ENCODE measurements around the gene ST6GAL1.

The ST6GAL1 gene

GRCh38 chr3:187036394-187036793 is 106.1 kb downstream of the ST6GAL1 start:
- TF ChIP-seq CTCF (conservative IDR thresholded peaks at IDR 0.05) (no peak), ZFX (IDR thresholded peaks at IDR 0.05) (no peak)
- no peak overlapping the region for H3K27ac ChIP-seq

- TF ChIP-seq CTCF (conservative IDR thresholded peaks at IDR 0.05) (no peak), ZFX (IDR thresholded peaks at IDR 0.05) (no peak)
- no peak overlapping the region for H3K27ac ChIP-seq
Measured at GRCh38 chr3:187039100-187039722, 108.9 kb downstream of the ST6GAL1 start.

- no peak for TF ChIP-seq ZFX (IDR thresholded peaks at IDR 0.05)
- no peak for TF ChIP-seq CTCF (conservative IDR thresholded peaks at IDR 0.05)
- H3K27ac ChIP-seq, result no peak overlapping the region
Measured at GRCh38 chr3:187039723-187040414, 109.5 kb downstream of the ST6GAL1 start.

- TF ChIP-seq CTCF (conservative IDR thresholded peaks at IDR 0.05), result no peak
- TF ChIP-seq ZFX (IDR thresholded peaks at IDR 0.05), result no peak
- H3K27ac ChIP-seq, result 0 out of 2 replicates have a peak overlapping the region, but pooled peaks have one; percentile 13
Measured at GRCh38 chr3:187040516-187041361, 110.4 kb downstream of the ST6GAL1 start.

GRCh38 chr3:187041362-187042307 is 111.3 kb downstream of the ST6GAL1 start:
- TF ChIP-seq CTCF (conservative IDR thresholded peaks at IDR 0.05) (no peak), ZFX (IDR thresholded peaks at IDR 0.05) (no peak)
- H3K27ac ChIP-seq, result no peak overlapping the region

- no peak overlapping the region for H3K27ac ChIP-seq
- TF ChIP-seq ZFX (IDR thresholded peaks at IDR 0.05) (no peak), CTCF (conservative IDR thresholded peaks at IDR 0.05) (no peak)
Measured at GRCh38 chr3:187042346-187042745, 112.0 kb downstream of the ST6GAL1 start.
